ENCODE data around the gene KLHL29. TPM values are rescaled to one million over a fixed set of nuclear protein-coding genes. Genes with fewer than 3 reads are reported as not detected.

KLHL29 gene
- total RNA-seq, 4 donors from 2014 or later, result 2.2 to 3.3 (median 2.7) TPM

DNA sequence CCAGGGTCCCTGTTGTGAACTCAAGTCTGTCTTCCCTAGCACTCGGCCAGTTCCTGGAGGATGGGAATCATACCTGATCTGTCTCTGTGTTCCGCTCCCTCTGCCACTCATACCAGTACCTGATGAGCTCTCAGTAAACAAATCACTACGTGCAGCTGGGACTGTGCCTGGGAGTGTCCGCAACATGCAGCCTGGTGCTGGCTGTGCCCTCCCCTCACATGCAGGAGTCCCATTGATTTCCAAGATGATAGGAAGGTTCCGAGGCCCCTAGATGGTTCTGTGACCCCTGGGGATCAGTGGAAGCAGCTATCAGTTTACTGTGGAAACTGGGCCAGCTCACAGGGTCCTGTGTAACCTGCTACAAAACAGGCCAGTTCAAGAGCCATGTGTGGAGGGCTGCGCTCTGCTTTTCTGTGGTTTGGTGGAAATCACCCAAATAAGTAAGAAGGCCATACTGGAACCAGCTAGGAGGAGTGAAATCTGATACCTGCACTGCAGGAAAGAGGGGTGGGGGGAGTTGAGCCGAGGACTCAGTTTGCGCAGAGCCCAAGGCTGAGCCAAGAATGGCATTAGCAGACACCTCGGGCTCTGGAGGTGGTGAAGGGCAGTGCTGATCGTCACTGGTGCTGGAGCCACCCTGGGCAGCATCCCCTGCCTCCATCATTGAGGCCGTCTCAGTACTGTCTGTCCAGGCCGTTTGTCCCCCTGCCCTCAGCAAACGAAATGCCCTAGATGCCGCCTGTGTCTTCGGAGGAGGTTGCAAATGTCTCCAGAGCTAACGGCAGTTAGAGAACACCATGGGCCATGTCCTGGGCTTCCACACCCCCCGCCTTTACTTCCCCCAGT is 93.3 kb downstream of the KLHL29 start:
- 59 to 67% methylated on average over 16 to 17 of the region's 17 CpGs for WGBS, 2 donors
- no peaks in the 10 kb centered on the region for H3K9me3 ChIP-seq
- no peak overlapping the region for H3K4me3 ChIP-seq (replicated peaks in 1 of 3)
- no peaks in the 10 kb centered on the region for H3K4me1 ChIP-seq
- H3K27ac ChIP-seq, result no peak overlapping the region
- TF ChIP-seq POLR2A (IDR thresholded peaks at IDR 0.05), result no peak
- TF ChIP-seq CTCF (IDR thresholded peaks at IDR 0.05), result no peak
- intact Hi-C loops (cut with DNase I), result no loop called here
- DNase-seq, result no peak
- H3K27me3 ChIP-seq, result no peaks in the 10 kb centered on the region
- no peaks in the 10 kb centered on the region for H3K36me3 ChIP-seq

GRCh38 chr2:23478933-23479683 is 94.1 kb downstream of the KLHL29 start:
- TF ChIP-seq POLR2A (IDR thresholded peaks at IDR 0.05), result no peak
- TF ChIP-seq CTCF (IDR thresholded peaks at IDR 0.05), result no peak
- no peaks in the 10 kb centered on the region for H3K36me3 ChIP-seq
- H3K4me3 ChIP-seq (replicated peaks in 1 of 3), result no peak overlapping the region
- H3K27me3 ChIP-seq, result no peaks in the 10 kb centered on the region
- 83 to 88% methylated on average over 20 of the region's 20 CpGs for WGBS, 2 donors
- no peak for DNase-seq
- H3K4me1 ChIP-seq, result no peaks in the 10 kb centered on the region
- H3K27ac ChIP-seq, result no peak overlapping the region
- intact Hi-C loops (cut with DNase I), result no loop called here
- H3K9me3 ChIP-seq, result no peaks in the 10 kb centered on the region

DNA sequence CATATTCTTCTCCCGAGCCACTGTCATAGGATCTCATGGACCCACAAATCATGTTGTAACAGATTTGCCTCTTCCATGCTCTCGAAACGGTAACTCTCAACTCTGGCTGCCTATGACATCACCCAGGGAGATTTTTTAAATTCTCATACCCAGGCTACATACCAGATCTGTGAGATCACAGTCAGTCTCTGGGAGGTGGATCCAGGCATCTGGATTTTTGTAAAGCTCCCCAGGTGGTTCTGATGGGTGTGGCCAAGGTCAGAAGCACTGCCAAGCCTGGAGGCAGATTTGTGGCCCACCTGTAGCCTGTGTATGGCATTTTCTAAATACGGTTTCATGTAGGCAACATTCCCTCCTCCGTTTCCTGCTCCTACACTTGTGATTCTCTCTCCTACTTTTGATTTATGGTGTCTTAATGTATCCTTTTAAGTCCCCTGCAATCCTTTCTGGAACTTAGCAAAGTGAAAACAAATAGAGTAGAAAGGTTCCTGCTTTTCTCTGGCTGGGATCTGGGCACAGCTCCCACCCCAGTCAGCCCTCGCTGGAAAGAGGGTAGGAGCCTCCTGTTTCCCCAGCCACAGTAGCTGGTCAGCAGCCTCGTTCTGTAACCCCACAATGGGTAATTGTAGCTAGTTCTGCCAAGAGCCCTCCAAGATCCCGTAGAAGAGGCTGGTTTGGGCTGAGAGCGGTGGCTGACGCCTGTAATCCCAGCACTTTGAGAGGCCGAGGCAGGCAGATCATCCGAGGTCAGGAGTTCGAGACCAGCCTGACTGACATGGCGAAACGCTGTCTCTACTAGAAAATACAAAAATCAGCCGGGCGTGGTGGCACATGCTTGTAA is 96.2 kb downstream of the KLHL29 start:
- H3K4me3 ChIP-seq (replicated peaks in 1 of 3), result no peak overlapping the region
- no peak overlapping the region for H3K27ac ChIP-seq
- H3K27me3 ChIP-seq, result no peaks in the 10 kb centered on the region
- H3K4me1 ChIP-seq, result no peaks in the 10 kb centered on the region
- no peak for DNase-seq
- H3K9me3 ChIP-seq, result no peaks in the 10 kb centered on the region
- 76 to 78% methylated on average over 17 of the region's 17 CpGs for WGBS, 2 donors
- no peaks in the 10 kb centered on the region for H3K36me3 ChIP-seq
- intact Hi-C loops (cut with DNase I), result no loop called here
- no peak for TF ChIP-seq CTCF (IDR thresholded peaks at IDR 0.05)
- TF ChIP-seq POLR2A (IDR thresholded peaks at IDR 0.05), result no peak

- no peaks in the 10 kb centered on the region for H3K27me3 ChIP-seq
- no peak overlapping the region for H3K27ac ChIP-seq
- H3K4me1 ChIP-seq, result no peaks in the 10 kb centered on the region
- DNase-seq, result no peak
- H3K9me3 ChIP-seq, result no peaks in the 10 kb centered on the region
- TF ChIP-seq CTCF (IDR thresholded peaks at IDR 0.05) (no peak), POLR2A (IDR thresholded peaks at IDR 0.05) (no peak)
- no peak overlapping the region for H3K4me3 ChIP-seq (replicated peaks in 1 of 3)
- WGBS, 2 donors, result 77 to 88% methylated on average over 8 to 9 of the region's 9 CpGs
- H3K36me3 ChIP-seq, result no peaks in the 10 kb centered on the region
- intact Hi-C loops (cut with DNase I), result no loop called here
Observed at GRCh38 chr2:23482188-23482587, 97.2 kb downstream of the KLHL29 start.

Measured in thyroid gland (tissue), 4 donors.